ENCODE results near the gene DDX6. TPM values are rescaled to one million over a fixed set of nuclear protein-coding genes. Genes with fewer than 3 reads are reported as not detected.
"Not testable (repeated sequence)": the region's sequence is repeated elsewhere in the genome, so short reads cannot be mapped to it uniquely, and the experiment has no call there.

The DDX6 gene
- polyA plus RNA-seq, 1 donor from 2014 or later: 76.1 TPM

DNA sequence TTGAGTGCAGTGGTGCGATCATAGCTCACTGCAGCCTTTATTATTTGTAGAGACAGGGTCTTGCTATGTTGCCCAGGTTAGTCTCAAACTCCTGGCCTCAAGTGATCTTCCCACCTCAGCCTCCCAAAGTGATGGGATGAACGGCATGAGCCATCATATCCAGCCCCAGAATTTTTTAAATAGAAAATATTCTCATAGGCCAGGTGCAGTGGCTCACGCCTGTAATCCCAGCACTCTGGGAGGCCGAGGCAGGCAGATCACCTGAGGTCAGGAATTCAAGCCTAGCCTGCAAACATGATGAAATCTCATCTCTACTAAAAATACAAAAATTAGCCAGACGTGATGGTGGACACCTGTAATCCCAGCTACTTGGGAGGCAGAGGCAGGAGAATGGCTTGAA is 7.6 kb downstream of the DDX6 start:
- Histone ChIP-seq H4K20me1 (ENCODE audit: insufficient read depth) (peaks cover 48% of the 10 kb centered on the region), H3K79me2 (replicated peaks; ENCODE audit: insufficient read depth, low read length) (peaks cover 90% of the 10 kb centered on the region)
- not testable (repeated sequence) for H3F3A ChIP-seq (ENCODE audit: insufficient read depth, low read length, poor library complexity, severe bottlenecking); H3K4me2 ChIP-seq (ENCODE audit: low read length); H3K27ac ChIP-seq (ENCODE audit: low read length); H3K27me3 ChIP-seq (ENCODE audit: insufficient read depth, low read depth, low read length); H3K9me3 ChIP-seq (ENCODE audit: low read length); H3K9me2 ChIP-seq (ENCODE audit: insufficient read depth, low read length); H2AFZ ChIP-seq (ENCODE audit: low read depth, low read length); H3K4me3 ChIP-seq (ENCODE audit: low read length); H3K36me3 ChIP-seq (ENCODE audit: insufficient read depth, low read length); H3K9ac ChIP-seq (ENCODE audit: low read length)

DNA sequence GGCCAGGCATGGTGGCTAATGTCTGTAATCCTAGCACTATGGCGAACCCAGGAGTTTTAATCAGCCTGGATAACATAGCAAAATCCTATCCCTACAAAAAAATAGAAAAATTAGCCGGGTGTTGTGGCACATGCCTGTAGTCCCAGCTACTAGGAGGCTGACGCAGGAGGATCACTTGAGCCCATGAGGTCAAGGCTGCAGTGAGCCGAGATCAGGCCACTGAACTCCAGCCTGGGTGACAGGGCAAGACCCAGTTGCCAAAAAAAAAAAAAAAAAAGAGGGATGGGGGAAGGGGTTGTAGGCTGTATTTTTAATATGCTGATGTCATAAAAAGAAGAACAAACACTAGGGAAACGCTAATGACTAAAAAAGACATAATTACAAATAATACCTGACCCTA is 12.1 kb downstream of the DDX6 start:
- H3K9ac ChIP-seq (ENCODE audit: low read length): no peak overlapping the region
- H2AFZ ChIP-seq (ENCODE audit: low read depth, low read length): no peak overlapping the region
- no peak overlapping the region for H3K4me3 ChIP-seq (ENCODE audit: low read length)
- peaks cover 88% of the 10 kb centered on the region for H3K79me2 ChIP-seq (replicated peaks; ENCODE audit: insufficient read depth, low read length)
- no peaks in the 10 kb centered on the region for H3K27me3 ChIP-seq (ENCODE audit: insufficient read depth, low read depth, low read length)
- no peak overlapping the region for H3K4me2 ChIP-seq (ENCODE audit: low read length)
- H4K20me1 ChIP-seq (ENCODE audit: insufficient read depth): peaks cover 59% of the 10 kb centered on the region
- TF ChIP-seq CTCF (IDR thresholded peaks at IDR 0.05; ENCODE audit: poor library complexity, severe bottlenecking) (no peak), EZH2 (IDR thresholded peaks at IDR 0.05; ENCODE audit: borderline replicate concordance, insufficient read depth, low read length, poor library complexity, severe bottlenecking) (no peak), SMC3 (conservative IDR thresholded peaks at IDR 0.05; ENCODE audit: poor library complexity) (no peak)
- no peak overlapping the region for H3K27ac ChIP-seq (ENCODE audit: low read length)
- H3K9me3 ChIP-seq (ENCODE audit: low read length): no peaks in the 10 kb centered on the region
- peaks cover 12% of the 10 kb centered on the region for H3K36me3 ChIP-seq (ENCODE audit: insufficient read depth, low read length)
- no peaks in the 10 kb centered on the region for H3K9me2 ChIP-seq (ENCODE audit: insufficient read depth, low read length)
- H3F3A ChIP-seq (ENCODE audit: insufficient read depth, low read length, poor library complexity, severe bottlenecking): no peaks in the 10 kb centered on the region

DNA sequence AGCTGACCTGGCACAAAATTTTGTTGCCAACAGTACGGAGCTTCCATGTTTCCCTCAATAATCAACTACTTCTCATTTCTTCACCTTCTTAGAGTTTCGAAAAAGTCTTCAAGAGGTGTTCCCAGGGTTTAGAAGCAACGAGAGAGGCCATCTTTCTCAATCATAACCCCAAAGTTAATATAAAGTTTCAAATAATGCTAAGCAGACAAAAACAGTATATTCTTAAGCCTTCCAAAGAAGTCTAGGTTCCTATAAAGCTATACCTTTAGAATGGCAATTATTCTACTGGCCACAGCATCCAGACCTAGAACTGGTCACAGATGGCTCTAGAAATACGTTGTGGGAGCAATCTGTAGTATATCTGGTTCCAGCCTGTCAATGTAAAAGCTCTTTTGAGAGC is 16.9 kb downstream of the DDX6 start:
- Histone ChIP-seq H3K4me3 (ENCODE audit: low read length) (no peak overlapping the region), H3K9ac (ENCODE audit: low read length) (no peak overlapping the region), H4K20me1 (ENCODE audit: insufficient read depth) (peaks cover 68% of the 10 kb centered on the region), H3K4me2 (ENCODE audit: low read length) (no peak overlapping the region), H3F3A (ENCODE audit: insufficient read depth, low read length, poor library complexity, severe bottlenecking) (no peaks in the 10 kb centered on the region), H3K27ac (ENCODE audit: low read length) (no peak overlapping the region), H3K79me2 (replicated peaks; ENCODE audit: insufficient read depth, low read length) (peaks cover 90% of the 10 kb centered on the region), H3K27me3 (ENCODE audit: insufficient read depth, low read depth, low read length) (no peaks in the 10 kb centered on the region), H3K36me3 (ENCODE audit: insufficient read depth, low read length) (peaks cover 7% of the 10 kb centered on the region), H3K9me3 (ENCODE audit: low read length) (no peaks in the 10 kb centered on the region), H2AFZ (ENCODE audit: low read depth, low read length) (no peak overlapping the region), H3K9me2 (ENCODE audit: insufficient read depth, low read length) (no peaks in the 10 kb centered on the region)
- TF ChIP-seq REST (IDR thresholded peaks at IDR 0.05; ENCODE audit: borderline replicate concordance) (no peak), RAD21 (conservative IDR thresholded peaks at IDR 0.05) (no peak), EP300 (conservative IDR thresholded peaks at IDR 0.05; ENCODE audit: poor library complexity, severe bottlenecking) (no peak), TAF1 (IDR thresholded peaks at IDR 0.05; ENCODE audit: low read depth) (no peak), SMC3 (conservative IDR thresholded peaks at IDR 0.05; ENCODE audit: poor library complexity) (no peak), MXI1 (conservative IDR thresholded peaks at IDR 0.05; ENCODE audit: poor library complexity, severe bottlenecking) (no peak), POLR2AphosphoS5 (IDR thresholded peaks at IDR 0.05) (no peak), EZH2 (IDR thresholded peaks at IDR 0.05; ENCODE audit: borderline replicate concordance, insufficient read depth, low read length, poor library complexity, severe bottlenecking) (no peak)

Measured in neural cell (in vitro differentiated cells).